Measurements from ENCODE around the gene XPO4. TPM values are rescaled to one million over a fixed set of nuclear protein-coding genes. Genes with fewer than 3 reads are reported as not detected.
"Not testable (repeated sequence)": the region's sequence is repeated elsewhere in the genome, so short reads cannot be mapped to it uniquely, and the experiment has no call there.

Gene XPO4
- total RNA-seq, 1 donor, result 25.8 TPM

GRCh38 chr13:20867408-20867807, 35.1 kb downstream of the XPO4 start:
- DNase-seq (ENCODE audit: low read depth), result no peak
- no peak overlapping the region for H3K4me3 ChIP-seq (ENCODE audit: low read depth, low read length)
- TF ChIP-seq CTCF (IDR thresholded peaks at IDR 0.05; ENCODE audit: insufficient read depth, low read length), result no peak

GRCh38 chr13:20861666-20862065, 40.9 kb downstream of the XPO4 start:
- DNase-seq (ENCODE audit: low read depth); H3K4me3 ChIP-seq (ENCODE audit: low read depth, low read length): not testable (repeated sequence)

- TF ChIP-seq CTCF (IDR thresholded peaks at IDR 0.05; ENCODE audit: insufficient read depth, low read length), result no peak
- no peak overlapping the region for H3K4me3 ChIP-seq (ENCODE audit: low read depth, low read length)
- DNase-seq (ENCODE audit: low read depth), result no peak
Measured at GRCh38 chr13:20860844-20861243, 41.7 kb downstream of the XPO4 start.

- H3K4me3 ChIP-seq (ENCODE audit: low read depth, low read length), result no peak overlapping the region
- no peak for DNase-seq (ENCODE audit: low read depth)
- no peak for TF ChIP-seq CTCF (IDR thresholded peaks at IDR 0.05; ENCODE audit: insufficient read depth, low read length)
Measured at GRCh38 chr13:20856650-20857049, 45.9 kb downstream of the XPO4 start.

- no peak for DNase-seq (ENCODE audit: low read depth)
- no peak overlapping the region for H3K4me3 ChIP-seq (ENCODE audit: low read depth, low read length)
- no peak for TF ChIP-seq CTCF (IDR thresholded peaks at IDR 0.05; ENCODE audit: insufficient read depth, low read length)
Measured at GRCh38 chr13:20851844-20852402, 50.6 kb downstream of the XPO4 start.

GRCh38 chr13:20848944-20849343, 53.6 kb downstream of the XPO4 start:
- peak; percentile 76 for DNase-seq (ENCODE audit: low read depth)
- no peak overlapping the region for H3K4me3 ChIP-seq (ENCODE audit: low read depth, low read length)
- TF ChIP-seq CTCF (IDR thresholded peaks at IDR 0.05; ENCODE audit: insufficient read depth, low read length), result no peak

- TF ChIP-seq CTCF (IDR thresholded peaks at IDR 0.05; ENCODE audit: insufficient read depth, low read length), result no peak
Measured at GRCh38 chr13:20848203-20848602, 54.3 kb downstream of the XPO4 start.

More at GRCh38 chr13:20848203-20848602, 54.3 kb downstream of the XPO4 start:
- no peak for DNase-seq (ENCODE audit: low read depth)
- H3K4me3 ChIP-seq (ENCODE audit: low read depth, low read length), result no peak overlapping the region
